ENCODE results near the gene DNAH1. TPM values are rescaled to one million over a fixed set of nuclear protein-coding genes. Genes with fewer than 3 reads are reported as not detected.
A peak's percentile ranks its signal among the peaks of the same experiment; 100 is the strongest.

Gene DNAH1
- total and polyA plus RNA-seq, 2 of the 4 experiments (the other 2 are of a cell fraction) = 2.0 to 4.0 TPM

DNA sequence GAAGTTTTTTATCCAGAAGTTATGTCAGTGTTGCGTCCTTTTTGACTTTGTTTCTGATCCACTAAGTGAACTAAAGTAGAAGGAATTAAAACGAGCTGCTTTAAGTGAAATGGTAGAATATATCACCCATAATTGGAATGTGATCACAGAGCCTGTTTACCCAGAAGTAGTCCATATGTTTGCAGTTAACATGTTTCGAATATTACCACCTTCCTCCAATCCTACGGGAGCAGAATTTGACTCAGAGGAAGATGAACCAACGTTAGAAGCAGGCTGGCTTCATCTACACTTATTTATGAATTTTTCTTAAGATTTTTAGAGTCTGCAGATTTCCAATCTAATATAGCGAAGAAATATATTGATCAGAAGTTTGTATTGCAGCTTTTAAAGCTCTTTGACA lies 57.6 kb downstream of the DNAH1 start:
- Histone ChIP-seq H3K56ac (ENCODE audit: extremely low read depth, insufficient read depth, low read length) (no peak overlapping the region), H3K14ac (replicated peaks; ENCODE audit: low read depth, low read length) (no peak overlapping the region), H3K9ac (ENCODE audit: low read depth, low read length) (no peak overlapping the region), H3K27me3 (ENCODE audit: control insufficient read depth, insufficient read depth, low read length) (peaks cover 3% of the 10 kb centered on the region), H3K23ac (ENCODE audit: low read depth, low read length) (no peak overlapping the region), H3K4me1 (ENCODE audit: control insufficient read depth, insufficient read depth, low read length) (no peaks in the 10 kb centered on the region), H3K4me2 (ENCODE audit: low read depth, low read length) (peak overlapping the region; percentile 63; the same call in 1 of the 2 replicates), H3K79me1 (ENCODE audit: low read depth in 1 of 2, low read length in 2 of 2) (no peaks in the 10 kb centered on the region), H4K91ac (ENCODE audit: insufficient read depth, low read depth, low read length) (no peak overlapping the region), H3K27ac (ENCODE audit: insufficient read depth, low read length) (no peak overlapping the region), H2AFZ (replicated peaks; ENCODE audit: low read length, poor library complexity) (no peak overlapping the region), H2BK5ac (ENCODE audit: low read depth, low read length, poor library complexity, severe bottlenecking) (no peak overlapping the region), H3K4ac (ENCODE audit: low read depth, low read length) (no peak overlapping the region), H3K36me3 (ENCODE audit: control insufficient read depth, insufficient read depth, low read length) (no peaks in the 10 kb centered on the region), H3K9me1 (ENCODE audit: insufficient read depth, low read length) (peaks cover 4% of the 10 kb centered on the region; the same call in 1 of the 2 replicates), H2AK9ac (replicated peaks; ENCODE audit: low read depth, low read length, poor library complexity) (no peak overlapping the region), H4K20me1 (ENCODE audit: insufficient read depth, low read length) (no peaks in the 10 kb centered on the region), H2BK15ac (ENCODE audit: low read depth, low read length) (no peak overlapping the region), H3K9me3 (ENCODE audit: control insufficient read depth, insufficient read depth, low read length) (no peaks in the 10 kb centered on the region), H3K18ac (ENCODE audit: low read depth, low read length) (no peak overlapping the region), H3K4me3 (ENCODE audit: insufficient read depth, low read depth, low read length) (no peak overlapping the region; the same call in 1 of the 2 replicates), H2BK20ac (ENCODE audit: low read depth, low read length) (no peak overlapping the region), H2BK120ac (ENCODE audit: low read depth, low read length) (no peak overlapping the region), H2AK5ac (ENCODE audit: low read depth, low read length) (no peak overlapping the region), H4K8ac (ENCODE audit: low read depth in 2 of 2, low read length in 2 of 2) (no peak overlapping the region), H4K5ac (ENCODE audit: low read depth, low read length) (no peak overlapping the region)
- ChIA-PET CTCF (interaction anchor here (0.6 kb wide), 1 partner anchor 571 kb away, joined by 8 read pairs; no protein-coding TSS in a partner anchor), POLR2A (ENCODE audit: unreplicated experiment) (no interaction called here)
- ATAC-seq (ENCODE audit: low read depth) (peak; percentile 48), DNase-seq (peak; percentile 1)
- dilution Hi-C loops (cut with HindIII; ENCODE audit: low sequenced_read_pairs, unreplicated experiment) (no loop called here), intact Hi-C loops (cut with micrococcal nuclease) (no loop called here), in situ Hi-C loops (cut with MboI; ENCODE audit: low sequenced_read_pairs) (no loop called here)
- no CpG with 5 or more reads among the region's 6 CpGs for WGBS, 2 experiments (ENCODE audit: extremely low coverage in 2 of 2, insufficient read length in 1 of 2)
- TF ChIP-seq RFX5 (IDR thresholded peaks at IDR 0.05; ENCODE audit: low read depth, low read length) (no peak), NFE2L2 (IDR thresholded peaks at IDR 0.05; ENCODE audit: low read depth, low read length) (no peak), POLR2A (IDR thresholded peaks at IDR 0.05; ENCODE audit: low read depth, low read length) (no peak), RCOR1 (IDR thresholded peaks at IDR 0.05; ENCODE audit: insufficient replicate concordance, low read length) (no peak), MAZ (IDR thresholded peaks at IDR 0.05; ENCODE audit: borderline replicate concordance, low read depth, low read length) (no peak), BHLHE40 (IDR thresholded peaks at IDR 0.05; ENCODE audit: low read depth, low read length) (no peak), RAD21 (IDR thresholded peaks at IDR 0.05; ENCODE audit: low read length) (no peak), MXI1 (IDR thresholded peaks at IDR 0.05; ENCODE audit: borderline replicate concordance, low read depth, low read length) (no peak), CEBPB (IDR thresholded peaks at IDR 0.05; ENCODE audit: low read depth, low read length) (no peak), SMC3 (IDR thresholded peaks at IDR 0.05; ENCODE audit: low read depth, low read length) (no peak), FOS (IDR thresholded peaks at IDR 0.05; ENCODE audit: low read depth, low read length) (no peak), CHD1 (IDR thresholded peaks at IDR 0.05; ENCODE audit: low read depth, low read length) (no peak), MAFK (IDR thresholded peaks at IDR 0.05; ENCODE audit: low read depth, low read length) (no peak)
- TF ChIP-seq, protein P1, sequence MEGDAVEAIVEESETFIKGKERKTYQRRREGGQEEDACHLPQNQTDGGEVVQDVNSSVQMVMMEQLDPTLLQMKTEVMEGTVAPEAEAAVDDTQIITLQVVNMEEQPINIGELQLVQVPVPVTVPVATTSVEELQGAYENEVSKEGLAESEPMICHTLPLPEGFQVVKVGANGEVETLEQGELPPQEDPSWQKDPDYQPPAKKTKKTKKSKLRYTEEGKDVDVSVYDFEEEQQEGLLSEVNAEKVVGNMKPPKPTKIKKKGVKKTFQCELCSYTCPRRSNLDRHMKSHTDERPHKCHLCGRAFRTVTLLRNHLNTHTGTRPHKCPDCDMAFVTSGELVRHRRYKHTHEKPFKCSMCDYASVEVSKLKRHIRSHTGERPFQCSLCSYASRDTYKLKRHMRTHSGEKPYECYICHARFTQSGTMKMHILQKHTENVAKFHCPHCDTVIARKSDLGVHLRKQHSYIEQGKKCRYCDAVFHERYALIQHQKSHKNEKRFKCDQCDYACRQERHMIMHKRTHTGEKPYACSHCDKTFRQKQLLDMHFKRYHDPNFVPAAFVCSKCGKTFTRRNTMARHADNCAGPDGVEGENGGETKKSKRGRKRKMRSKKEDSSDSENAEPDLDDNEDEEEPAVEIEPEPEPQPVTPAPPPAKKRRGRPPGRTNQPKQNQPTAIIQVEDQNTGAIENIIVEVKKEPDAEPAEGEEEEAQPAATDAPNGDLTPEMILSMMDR (conservative IDR thresholded peaks at IDR 0.05; ENCODE audit: low read depth, low read length) = no peak
- TF ChIP-seq, protein P2, sequence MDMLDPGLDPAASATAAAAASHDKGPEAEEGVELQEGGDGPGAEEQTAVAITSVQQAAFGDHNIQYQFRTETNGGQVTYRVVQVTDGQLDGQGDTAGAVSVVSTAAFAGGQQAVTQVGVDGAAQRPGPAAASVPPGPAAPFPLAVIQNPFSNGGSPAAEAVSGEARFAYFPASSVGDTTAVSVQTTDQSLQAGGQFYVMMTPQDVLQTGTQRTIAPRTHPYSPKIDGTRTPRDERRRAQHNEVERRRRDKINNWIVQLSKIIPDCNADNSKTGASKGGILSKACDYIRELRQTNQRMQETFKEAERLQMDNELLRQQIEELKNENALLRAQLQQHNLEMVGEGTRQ (IDR thresholded peaks at IDR 0.05; ENCODE audit: low read depth, low read length) = no peak
- TF ChIP-seq, protein P3, sequence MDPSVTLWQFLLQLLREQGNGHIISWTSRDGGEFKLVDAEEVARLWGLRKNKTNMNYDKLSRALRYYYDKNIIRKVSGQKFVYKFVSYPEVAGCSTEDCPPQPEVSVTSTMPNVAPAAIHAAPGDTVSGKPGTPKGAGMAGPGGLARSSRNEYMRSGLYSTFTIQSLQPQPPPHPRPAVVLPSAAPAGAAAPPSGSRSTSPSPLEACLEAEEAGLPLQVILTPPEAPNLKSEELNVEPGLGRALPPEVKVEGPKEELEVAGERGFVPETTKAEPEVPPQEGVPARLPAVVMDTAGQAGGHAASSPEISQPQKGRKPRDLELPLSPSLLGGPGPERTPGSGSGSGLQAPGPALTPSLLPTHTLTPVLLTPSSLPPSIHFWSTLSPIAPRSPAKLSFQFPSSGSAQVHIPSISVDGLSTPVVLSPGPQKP (IDR thresholded peaks at IDR 0.05; ENCODE audit: borderline replicate concordance, low read depth, low read length) = no peak
- BruUV-seq (replicated peaks) = no TSS peak
